Loucy (cell line): Measurements from ENCODE around the gene PTBP1.
"Not testable (repeated sequence)": the region's sequence is repeated elsewhere in the genome, so short reads cannot be mapped to it uniquely, and the experiment has no call there.

Source experiments
- H2AFZ ChIP-seq: fragments of 200-600 bp; sonication (generic); 2 replicates; pipeline ENCODE4 v1.6.0; 2016; ENCODE audit warnings: antibody characterized with exemption, mild to moderate bottlenecking, low read length, moderate library complexity
- H3F3A ChIP-seq: fragments of 200-600 bp; 2 replicates; pipeline ENCODE4 v1.6.0; 2016; ENCODE audit warnings: antibody characterized with exemption, low read depth, mild to moderate bottlenecking
- H3K27me3 ChIP-seq: fragments of 200-600 bp; sonication (generic); 2 replicates; pipeline ENCODE4 v1.6.1; 2014; ENCODE audit warnings: low read length, mild to moderate bottlenecking; ENCODE audit not compliant: insufficient read depth, poor library complexity, severe bottlenecking
- H3K36me3 ChIP-seq: fragments of 200-600 bp; sonication (generic); 2 replicates; pipeline ENCODE4 v1.6.1; 2016; ENCODE audit warnings: low read length; ENCODE audit not compliant: insufficient read depth
- H3K4me1 ChIP-seq: fragments of 200-600 bp; sonication (generic); 2 replicates; pipeline ENCODE4 v1.5.1; 2014; ENCODE audit warnings: low read length, mild to moderate bottlenecking; ENCODE audit not compliant: insufficient read depth, poor library complexity, severe bottlenecking
- H3K4me2 ChIP-seq: fragments of 200-600 bp; sonication (generic); 2 replicates; pipeline ENCODE4 v1.6.0; 2014; ENCODE audit warnings: antibody characterized with exemption, low read length, low read depth, mild to moderate bottlenecking; ENCODE audit not compliant: poor library complexity, severe bottlenecking
- H3K4me3 ChIP-seq: fragments of 200-600 bp; sonication (generic); 2 replicates; pipeline ENCODE4 v1.5.1; 2014; ENCODE audit warnings: low read length, mild to moderate bottlenecking, mixed read lengths; ENCODE audit not compliant: poor library complexity, severe bottlenecking
- H3K79me2 ChIP-seq: fragments of 200-600 bp; sonication (generic); 2 replicates; pipeline ENCODE4 v1.6.1; 2014; ENCODE audit warnings: low read length; ENCODE audit not compliant: insufficient read depth
- H3K9ac ChIP-seq: fragments of 200-600 bp; sonication (generic); 2 replicates; pipeline ENCODE4 v1.6.0; 2014; ENCODE audit warnings: mild to moderate bottlenecking, low read depth, low read length, moderate library complexity; ENCODE audit not compliant: poor library complexity, severe bottlenecking
- H3K9me2 ChIP-seq: fragments of 200-600 bp; sonication (generic); replicated peaks from 2 replicates; pipeline ENCODE4 v1.6.1; 2016; ENCODE audit warnings: low read depth, low read length, mixed read lengths
- H3K9me3 ChIP-seq: fragments of 200-600 bp; sonication (generic); 2 replicates; pipeline ENCODE4 v1.6.1; 2014; ENCODE audit warnings: mild to moderate bottlenecking, antibody characterized with exemption, low read length, low read depth; ENCODE audit not compliant: insufficient read depth
- H4K20me1 ChIP-seq: fragments of 200-600 bp; sonication (generic); 2 replicates; pipeline ENCODE4 v1.6.0; 2014; ENCODE audit warnings: antibody characterized with exemption, low read length, mild to moderate bottlenecking; ENCODE audit not compliant: insufficient read depth, poor library complexity, severe bottlenecking
- EZH2phosphoT487 ChIP-seq: fragments of 200-600 bp; IDR thresholded peaks from 2 replicates; pipeline ENCODE4 v1.6.1; 2018; ENCODE audit warnings: antibody characterized with exemption, mild to moderate bottlenecking, moderate library complexity, borderline replicate concordance
- TF ChIP-seq, protein P1 (sequence below): fragments of 200-600 bp; sonication (generic); conservative IDR thresholded peaks from 2 replicates; pipeline ENCODE4 v1.5.1; 2014; ENCODE audit warnings: mild to moderate bottlenecking, antibody characterized with exemption, low read length

PTBP1 gene

DNA sequence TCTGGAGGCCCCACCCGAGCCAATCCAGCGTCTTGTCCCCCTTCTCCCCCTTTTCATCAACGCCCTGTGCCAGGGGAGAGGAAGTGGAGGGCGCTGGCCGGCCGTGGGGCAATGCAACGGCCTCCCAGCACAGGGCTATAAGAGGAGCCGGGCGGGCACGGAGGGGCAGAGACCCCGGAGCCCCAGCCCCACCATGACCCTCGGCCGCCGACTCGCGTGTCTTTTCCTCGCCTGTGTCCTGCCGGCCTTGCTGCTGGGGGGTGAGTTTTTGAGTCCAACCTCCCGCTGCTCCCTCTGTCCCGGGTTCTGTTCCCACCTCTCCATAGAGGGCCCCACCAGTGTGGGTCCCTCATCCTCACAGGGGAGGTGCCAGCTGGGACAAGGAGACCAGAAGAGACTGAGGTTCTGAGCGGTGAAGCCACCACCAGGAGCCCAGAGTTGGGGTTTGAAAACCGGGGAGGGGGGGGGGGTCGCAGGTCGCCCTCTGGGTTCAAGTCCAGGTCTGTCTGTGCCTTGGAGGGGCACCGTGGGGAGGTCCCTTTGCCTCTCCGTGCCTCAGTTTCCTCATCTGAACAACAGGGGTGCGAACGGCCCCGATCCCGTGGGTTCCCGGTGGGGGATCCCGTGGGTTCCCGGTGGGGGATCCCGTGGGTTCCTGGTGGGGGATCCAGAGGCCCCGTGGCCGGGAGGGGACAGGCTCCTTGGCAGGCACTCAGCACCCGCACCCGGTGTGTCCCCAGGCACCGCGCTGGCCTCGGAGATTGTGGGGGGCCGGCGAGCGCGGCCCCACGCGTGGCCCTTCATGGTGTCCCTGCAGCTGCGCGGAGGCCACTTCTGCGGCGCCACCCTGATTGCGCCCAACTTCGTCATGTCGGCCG lies 55.1 kb downstream of the PTBP1 start, which contains the start of gene ELANE:
ELANE (plus strand) TSS at position 168 of the 878 bp plus-strand sequence; CDS start at position 194, 26 bp downstream.
- Histone ChIP-seq H3K4me1 (no peaks in the 10 kb centered on the region), H3K27me3 (no peaks in the 10 kb centered on the region), H3K36me3 (no peaks in the 10 kb centered on the region), H3K9me2 (no peaks in the 10 kb centered on the region), H3K9me3 (no peaks in the 10 kb centered on the region), H4K20me1 (no peaks in the 10 kb centered on the region), H3F3A (no peaks in the 10 kb centered on the region), H3K4me2 (no peak within 1 kb of the TSS), H3K79me2 (no peaks in the 10 kb centered on the region), H2AFZ (no peak within 1 kb of the TSS), H3K4me3 (no peak within 1 kb of the TSS), H3K9ac (no peak within 1 kb of the TSS)
- TF ChIP-seq, protein P1, sequence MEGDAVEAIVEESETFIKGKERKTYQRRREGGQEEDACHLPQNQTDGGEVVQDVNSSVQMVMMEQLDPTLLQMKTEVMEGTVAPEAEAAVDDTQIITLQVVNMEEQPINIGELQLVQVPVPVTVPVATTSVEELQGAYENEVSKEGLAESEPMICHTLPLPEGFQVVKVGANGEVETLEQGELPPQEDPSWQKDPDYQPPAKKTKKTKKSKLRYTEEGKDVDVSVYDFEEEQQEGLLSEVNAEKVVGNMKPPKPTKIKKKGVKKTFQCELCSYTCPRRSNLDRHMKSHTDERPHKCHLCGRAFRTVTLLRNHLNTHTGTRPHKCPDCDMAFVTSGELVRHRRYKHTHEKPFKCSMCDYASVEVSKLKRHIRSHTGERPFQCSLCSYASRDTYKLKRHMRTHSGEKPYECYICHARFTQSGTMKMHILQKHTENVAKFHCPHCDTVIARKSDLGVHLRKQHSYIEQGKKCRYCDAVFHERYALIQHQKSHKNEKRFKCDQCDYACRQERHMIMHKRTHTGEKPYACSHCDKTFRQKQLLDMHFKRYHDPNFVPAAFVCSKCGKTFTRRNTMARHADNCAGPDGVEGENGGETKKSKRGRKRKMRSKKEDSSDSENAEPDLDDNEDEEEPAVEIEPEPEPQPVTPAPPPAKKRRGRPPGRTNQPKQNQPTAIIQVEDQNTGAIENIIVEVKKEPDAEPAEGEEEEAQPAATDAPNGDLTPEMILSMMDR = no peak
- no peak for TF ChIP-seq EZH2phosphoT487

DNA sequence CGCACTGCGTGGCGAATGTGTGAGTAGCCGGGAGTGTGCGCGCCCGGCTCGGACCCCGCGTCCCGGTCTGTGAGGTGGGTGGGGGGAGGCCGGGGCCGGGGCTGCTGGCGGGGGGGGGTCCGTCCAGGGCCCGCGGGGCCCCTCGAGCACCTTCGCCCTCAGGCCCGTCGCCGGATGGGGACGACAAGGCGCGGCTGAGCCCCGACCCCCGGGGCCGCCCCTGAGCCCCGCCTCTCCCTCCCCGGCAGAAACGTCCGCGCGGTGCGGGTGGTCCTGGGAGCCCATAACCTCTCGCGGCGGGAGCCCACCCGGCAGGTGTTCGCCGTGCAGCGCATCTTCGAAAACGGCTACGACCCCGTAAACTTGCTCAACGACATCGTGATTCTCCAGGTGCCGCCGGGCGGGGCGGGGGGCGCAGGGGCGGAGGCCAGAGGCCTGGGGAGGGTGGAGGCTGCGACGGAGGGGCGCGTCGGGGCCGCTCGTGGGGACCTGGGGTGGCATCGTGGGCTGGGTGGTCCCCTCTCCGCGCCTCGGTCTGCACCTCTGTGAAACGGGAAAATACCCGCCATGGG lies 55.8 kb downstream of the PTBP1 start:
- Histone ChIP-seq H3K9me3 (no peaks in the 10 kb centered on the region), H3K36me3 (no peaks in the 10 kb centered on the region), H3K9ac (no peak overlapping the region), H2AFZ (no peak overlapping the region), H3K9me2 (no peaks in the 10 kb centered on the region), H3K4me2 (no peak overlapping the region), H3K4me1 (no peaks in the 10 kb centered on the region), H3K79me2 (no peaks in the 10 kb centered on the region), H3K27me3 (no peaks in the 10 kb centered on the region), H4K20me1 (no peaks in the 10 kb centered on the region), H3K4me3 (no peak overlapping the region), H3F3A (no peaks in the 10 kb centered on the region)
- TF ChIP-seq, protein P1 = no peak
- TF ChIP-seq EZH2phosphoT487 = no peak

DNA sequence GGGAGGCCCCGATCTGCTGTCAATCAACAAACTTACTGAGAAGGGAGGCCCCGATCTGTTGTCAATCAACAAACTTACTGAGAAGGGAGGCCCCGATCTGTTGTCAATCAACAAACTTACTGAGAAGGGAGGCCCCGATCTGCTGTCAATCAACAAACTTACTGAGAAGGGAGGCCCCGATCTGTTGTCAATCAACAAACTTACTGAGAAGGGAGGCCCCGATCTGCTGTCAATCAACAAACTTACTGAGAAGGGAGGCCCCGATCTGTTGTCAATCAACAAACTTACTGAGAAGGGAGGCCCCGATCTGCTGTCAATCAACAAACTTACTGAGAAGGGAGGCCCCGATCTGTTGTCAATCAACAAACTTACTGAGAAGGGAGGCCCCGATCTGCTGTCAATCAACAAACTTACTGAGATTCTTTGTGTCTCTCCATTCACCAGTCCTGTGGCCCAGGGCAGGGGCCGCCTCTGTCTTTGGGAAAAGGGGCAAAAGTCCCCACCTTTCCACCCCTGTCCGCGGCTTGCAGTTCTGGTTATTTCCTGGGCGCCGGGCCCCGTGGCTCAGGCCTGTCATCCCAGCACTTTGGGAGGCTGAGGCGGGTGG lies 56.5 kb downstream of the PTBP1 start:
- H4K20me1 ChIP-seq, H3K36me3 ChIP-seq, H3K4me2 ChIP-seq, H3K79me2 ChIP-seq, H3K9me2 ChIP-seq, H3F3A ChIP-seq, H3K27me3 ChIP-seq, H3K9me3 ChIP-seq, H2AFZ ChIP-seq, H3K4me1 ChIP-seq, H3K9ac ChIP-seq, H3K4me3 ChIP-seq: not testable (repeated sequence)
